CD4-positive, alpha-beta T cell treated with Interleukin-15 for 4 hours (primary cell): Measurements from ENCODE around the gene ZDBF2.
A peak's percentile ranks its signal among the peaks of the same experiment; 100 is the strongest.
"Not testable (repeated sequence)": the region's sequence is repeated elsewhere in the genome, so short reads cannot be mapped to it uniquely, and the experiment has no call there.

Experiments used
- DNase-seq: peaks from one replicate; pipeline ENCODE4 v3.0.0-alpha.2; 2020; ENCODE audit warnings: low spot score

The ZDBF2 gene

DNA sequence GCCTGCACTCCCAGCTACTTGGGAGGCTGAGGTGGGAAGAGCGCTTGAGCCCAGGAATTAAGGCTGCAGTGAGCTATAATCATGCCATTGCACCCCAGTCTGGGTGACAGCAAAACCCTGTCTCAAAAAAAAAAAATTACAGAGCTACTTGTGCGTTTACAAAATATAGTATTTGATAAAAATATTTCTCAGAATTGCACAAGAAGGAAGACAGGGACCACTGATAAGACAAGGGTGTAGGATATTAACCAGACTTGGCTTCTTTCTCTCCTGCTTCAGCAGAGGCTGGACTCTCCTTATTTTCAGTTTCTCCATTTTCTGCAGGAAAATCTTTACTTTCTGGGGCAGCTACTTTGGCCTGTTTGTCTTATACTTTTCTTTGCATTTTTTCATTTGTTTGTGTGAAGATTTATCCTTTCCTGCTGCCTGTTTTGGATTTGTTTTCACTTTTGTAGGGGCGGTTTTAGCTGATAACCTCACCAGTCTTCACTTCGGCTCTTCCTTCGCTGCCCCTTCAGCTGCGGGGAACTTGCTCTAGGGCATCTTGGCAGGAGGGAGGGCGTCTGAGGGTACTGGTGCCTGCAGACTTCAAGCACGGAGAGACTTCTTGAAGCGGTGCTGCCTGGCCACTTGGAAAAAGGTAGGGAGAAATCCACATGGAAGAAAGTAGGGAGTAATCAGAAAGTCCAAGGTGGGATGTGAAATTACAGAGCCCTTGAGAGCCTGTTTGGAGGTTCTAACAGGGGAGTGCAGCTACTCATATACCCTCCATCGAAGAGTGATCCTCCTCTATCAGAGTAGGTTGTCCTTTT lies 14.9 kb upstream of the ZDBF2 start:
- no peak for DNase-seq

DNA sequence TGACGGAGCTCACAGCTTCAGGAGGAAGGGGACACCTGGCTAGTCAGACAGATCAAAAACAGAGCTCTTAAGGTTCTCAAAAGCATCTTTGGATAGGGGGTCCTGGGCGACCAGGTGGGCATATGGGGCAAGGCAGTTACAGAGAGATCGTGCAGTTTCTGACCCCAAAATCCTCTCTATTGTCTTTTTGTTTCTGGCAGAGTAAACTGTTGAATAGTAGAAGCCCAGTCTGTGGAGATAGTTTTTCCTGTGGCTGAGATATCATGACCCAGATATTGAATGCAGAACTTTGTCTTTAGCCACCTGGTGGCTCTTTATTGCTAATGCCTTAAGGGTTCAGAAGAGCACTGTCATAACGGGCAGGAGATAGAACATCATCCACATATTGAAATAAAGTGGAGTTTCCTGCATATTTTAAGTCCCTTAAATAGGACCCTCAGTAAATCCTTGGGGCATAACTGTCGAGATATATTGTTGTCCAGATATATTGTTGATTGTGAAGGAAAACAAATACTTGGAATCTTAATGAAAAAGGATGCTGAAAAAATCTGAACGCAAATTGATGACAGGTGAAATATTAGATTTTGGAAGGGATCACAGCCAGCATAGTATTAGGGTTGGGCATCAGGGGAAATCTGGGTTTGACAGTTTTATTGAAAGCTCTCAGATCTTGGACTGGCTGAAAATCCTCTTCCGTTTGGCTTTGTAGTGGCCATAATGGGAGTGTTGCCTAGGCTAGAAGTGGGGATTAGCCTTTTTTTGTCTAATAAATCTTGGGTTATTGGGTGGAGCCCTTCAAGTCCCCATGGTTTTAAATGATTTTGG lies 14.1 kb upstream of the ZDBF2 start:
- DNase-seq, result no peak

DNA sequence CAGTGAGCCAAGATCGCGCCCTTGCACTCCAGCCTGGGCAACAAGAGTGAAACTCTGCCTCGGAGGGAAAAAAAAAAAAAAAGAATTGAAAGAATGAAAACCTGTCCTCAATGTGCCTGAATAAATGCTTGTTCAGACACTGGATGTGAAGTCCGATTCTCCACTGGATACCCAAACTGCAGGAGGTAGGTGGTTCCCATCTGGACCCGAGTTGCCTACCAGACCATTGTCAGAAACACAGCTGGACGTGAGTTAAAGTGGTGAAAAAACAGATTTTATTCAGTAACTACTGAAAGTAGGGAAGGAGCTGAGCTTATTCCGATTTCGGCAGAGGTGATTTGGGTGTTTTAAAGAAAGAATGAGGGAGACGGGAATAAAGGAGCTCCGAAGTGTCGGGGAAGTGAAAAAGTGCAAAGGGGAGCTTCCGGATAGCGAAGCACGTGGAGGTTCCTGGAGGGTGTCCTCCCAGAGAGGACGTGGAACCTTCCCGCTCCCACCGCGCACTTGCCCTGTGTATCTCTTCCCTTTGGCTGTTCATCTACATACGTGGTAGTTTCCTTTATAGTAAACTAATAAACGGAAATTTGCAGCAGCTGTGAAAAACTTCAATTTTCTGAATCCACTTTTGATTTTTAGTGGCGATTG lies 10.4 kb upstream of the ZDBF2 start:
- DNase-seq, result no peak

DNA sequence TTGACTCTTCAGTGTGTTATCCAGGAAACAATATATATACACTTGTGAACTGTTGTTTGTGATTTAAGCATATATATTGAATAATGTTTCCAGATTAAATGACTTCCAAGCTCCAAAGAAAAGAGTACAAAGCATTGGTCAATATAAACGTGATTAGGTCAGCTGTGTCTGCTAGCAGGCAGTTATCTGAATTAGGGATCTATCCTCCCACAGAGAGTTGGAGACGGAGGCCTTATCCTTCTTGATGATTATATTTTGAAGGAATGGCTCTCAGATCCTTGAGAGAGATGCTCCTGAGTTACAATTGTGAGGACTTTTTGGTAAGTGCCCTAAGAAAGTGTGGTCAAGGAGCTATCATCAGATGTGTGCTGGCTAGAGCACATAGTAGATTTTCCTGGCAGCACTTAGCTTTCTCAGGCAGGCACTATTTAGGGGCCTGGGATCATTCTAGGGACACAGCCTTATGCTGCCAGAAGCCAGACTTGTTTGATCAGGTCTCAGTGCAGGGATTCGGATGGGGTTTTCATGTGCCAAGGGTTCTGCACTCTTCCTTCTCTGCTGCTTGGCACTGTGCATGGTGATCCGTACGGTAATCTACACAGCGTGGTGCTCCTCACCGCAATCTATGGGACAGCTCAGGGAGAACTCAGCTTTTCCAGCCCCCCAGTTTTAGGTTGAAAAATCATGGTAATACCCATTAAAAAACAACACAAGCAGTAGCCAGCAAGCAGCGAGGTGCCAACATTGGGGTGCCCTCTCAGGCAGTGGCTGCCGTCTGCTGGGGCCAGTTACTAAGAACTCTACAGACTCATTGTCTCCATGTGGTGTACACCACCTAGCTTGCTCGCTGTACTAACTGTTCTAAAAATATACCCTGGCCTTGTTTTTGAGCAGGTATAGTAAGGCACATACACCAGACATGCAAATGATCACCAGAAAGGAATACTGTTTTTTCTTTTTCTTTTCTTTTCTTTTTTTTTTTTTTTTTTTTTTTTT lies 8.0 kb upstream of the ZDBF2 start:
- no peak for DNase-seq

DNA sequence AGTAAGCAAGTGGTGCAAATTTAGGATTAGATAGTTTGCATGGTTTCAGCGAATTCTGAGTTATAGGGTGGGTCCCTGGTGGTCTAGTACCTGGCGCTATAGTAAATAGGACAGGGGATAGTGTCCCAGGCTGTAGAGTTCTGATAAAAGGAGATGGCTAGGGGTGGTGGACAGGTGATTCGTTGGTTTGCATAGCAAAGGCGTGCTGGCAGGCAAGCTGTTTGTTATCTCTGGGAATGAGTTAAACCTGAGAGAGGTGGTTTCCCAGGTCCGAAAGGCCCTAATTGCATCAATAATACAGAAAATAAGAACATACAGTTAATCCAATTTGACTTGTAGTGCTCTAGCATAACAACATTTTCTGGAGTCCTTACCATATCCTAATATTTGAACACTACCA lies 6.9 kb upstream of the ZDBF2 start:
- DNase-seq, result no peak

DNA sequence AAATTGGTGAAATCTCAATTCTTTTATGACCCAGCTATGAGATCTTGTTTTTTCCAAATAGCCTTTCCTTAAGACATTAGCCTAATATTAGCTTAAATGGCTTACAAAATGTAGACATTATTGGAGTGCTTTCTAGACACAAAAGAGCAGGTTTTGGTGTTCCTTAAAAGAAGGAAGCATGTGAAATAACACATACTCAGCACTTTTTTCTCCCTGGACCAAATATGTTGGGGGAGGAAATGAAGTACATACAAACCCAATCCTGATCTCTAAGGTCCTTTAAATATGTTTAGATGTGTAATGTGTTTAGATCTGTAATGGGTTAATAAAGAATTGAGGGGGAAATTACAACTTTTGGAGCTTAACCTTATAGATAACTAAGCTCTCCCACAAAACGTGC lies 3.4 kb upstream of the ZDBF2 start:
- no peak for DNase-seq

DNA sequence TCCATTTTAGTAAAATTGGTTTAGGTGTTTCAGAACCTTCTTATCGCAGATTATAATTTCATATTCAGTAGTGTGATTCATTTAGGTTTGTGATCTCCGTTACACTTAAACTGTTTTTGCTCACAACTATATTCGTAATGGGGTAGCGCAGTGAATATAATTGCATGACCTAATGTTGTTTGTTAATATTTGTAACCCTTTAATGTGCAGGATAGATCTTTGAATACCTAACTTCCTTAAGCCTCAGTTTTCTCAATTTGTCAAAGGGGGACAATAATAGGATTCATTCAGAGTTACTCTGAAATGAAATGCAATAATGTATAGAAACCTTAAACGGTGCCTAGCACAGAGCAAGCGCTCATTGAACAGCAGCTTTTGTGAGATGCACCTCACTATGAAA lies 558 bp upstream of the ZDBF2 start:
- no peak for DNase-seq

DNA sequence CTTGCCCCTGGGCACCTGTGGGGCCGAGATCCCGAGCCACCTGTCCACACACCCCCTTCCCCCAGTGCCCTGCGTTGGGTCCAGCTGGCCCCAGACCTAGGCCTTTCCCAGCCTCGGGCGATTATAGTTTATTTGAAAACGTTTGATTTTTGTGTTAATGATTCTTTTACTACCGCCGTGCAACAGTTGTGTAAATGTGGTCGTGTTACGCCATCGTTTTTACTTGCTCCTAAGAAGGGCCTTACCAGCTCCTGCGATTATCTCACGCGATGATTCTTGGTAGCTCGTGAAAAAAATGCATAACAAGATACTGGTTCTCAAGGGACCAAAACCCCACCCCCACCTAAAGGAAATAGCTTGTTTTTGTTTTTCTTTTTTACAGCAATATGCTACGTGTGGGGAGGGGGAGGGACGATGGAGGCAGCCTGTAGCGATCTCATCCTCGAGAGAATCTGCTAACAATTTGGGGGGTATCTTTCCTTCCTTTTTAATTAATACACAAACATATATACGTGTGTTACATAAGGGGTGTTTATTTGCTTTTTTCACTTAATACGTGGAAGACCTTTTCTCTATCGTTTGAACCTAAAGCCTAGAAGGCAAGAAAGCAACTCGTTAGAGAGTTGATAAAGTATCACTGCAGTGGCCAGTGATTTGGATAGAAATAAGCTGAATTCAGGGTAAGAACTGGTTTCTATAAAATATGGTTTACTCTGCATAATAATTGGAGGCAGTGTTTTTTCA lies 1.0 kb downstream of the ZDBF2 start:
- DNase-seq, result peak; percentile 10

DNA sequence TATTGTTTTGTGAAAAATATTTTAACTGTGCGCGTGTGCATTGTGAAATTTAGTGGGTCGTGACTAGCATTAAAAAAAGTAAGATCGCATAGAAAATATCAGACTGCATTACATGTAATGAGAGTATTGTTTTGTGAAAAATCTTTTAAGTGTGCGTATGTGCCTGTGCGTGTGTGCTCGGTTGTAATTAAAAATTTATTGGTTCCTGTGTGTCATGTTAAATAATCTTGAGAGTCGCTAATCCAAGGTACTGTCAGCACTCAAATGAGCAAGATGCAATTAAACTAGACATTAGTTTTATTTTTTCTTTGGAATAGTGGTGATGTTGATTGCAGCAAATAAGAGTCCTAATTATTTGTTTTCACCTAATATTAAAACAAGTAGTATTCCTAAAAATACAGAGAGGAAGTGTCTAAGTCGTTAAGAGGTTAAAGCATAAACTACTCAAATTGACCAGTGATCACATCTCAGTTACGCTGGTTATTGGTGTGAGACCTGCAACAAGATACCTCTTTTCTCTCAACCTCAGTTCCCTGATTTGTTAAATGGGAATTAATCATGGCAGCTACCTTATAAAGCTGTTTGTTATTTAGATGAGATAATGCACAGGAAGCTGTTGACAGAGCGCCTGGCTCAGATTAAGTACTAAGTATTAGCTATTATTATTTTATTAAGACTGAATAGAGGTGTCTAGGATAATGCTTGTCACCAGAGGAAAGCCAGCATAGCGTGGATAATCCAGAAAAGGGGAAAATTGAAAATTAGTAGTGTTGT lies 1.9 kb downstream of the ZDBF2 start:
- DNase-seq, result no peak

DNA sequence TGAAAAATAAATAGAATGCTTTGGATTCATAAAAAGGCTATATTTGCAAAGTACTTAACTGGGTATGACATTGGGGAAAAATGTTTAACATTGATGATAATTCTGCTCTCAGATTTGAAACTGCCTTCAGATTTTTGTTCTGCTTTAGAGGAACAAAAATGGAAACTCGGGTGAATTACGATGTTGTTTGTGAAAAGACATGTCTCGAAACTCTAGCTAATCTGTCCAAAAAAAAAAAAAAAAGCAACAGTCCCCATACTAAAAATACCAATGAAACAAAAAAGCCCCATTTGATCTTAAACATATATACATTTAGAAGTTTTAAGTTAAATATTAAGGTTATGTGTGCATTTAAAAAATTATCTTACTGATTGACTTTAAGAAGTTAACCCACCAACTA lies 3.0 kb downstream of the ZDBF2 start:
- DNase-seq, result no peak

DNA sequence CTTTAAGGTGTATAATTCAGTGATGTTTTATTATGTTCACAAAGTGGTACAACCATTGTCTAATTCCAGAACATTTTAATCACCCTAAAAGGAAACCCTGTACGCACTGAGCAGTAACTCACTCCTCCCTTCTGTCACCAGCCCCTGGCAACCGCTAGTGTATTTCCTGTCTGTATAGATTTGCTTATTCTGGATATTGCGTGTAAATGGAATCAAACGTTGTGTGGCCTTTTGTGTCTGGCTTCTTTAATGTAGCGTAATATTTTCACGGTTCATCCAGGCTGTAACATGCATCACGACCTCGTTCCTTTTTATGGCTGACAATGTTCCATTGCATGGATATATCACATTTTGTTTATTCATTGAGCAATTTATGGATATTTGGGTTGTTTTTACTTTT lies 8.3 kb downstream of the ZDBF2 start:
- DNase-seq, result no peak

DNA sequence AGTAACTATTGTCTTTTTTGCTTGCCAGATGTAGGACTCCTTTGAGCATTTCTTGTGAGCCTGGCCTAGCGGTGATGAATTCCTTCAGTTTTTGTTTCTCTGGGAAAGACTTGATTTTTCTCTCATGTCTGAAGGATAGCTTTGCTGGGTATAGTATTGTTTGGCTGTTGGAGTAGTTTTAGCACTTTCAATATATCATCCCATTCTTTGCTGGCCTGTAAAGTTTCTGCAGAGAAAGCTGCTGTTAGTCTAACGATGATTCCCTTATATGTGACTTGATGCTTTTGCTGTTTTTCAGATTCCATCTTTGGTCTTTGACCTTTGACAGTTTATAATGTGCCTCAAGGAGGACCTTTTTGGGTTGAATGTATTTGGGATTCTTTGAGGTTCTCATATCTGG lies 12.7 kb downstream of the ZDBF2 start:
- no peak for DNase-seq

DNA sequence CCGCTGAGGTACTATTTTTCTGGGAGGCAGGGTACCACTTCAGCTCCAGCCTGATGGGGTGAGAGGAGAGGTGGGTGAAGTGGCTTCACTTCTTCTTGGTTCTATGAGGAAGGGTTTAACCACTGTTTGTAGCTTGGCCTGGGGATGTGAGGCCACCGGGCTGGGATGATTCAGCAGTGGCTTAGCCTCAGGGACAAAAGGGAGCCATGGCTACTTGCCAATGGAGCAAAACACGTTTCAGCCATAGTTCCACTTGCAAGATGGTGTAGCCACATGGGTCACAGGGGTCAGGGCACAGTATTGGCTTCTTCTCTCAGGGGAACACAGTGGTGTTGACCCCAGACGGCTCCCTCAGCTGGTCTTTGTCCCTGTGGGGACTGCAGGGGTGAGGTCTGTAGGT lies 14.9 kb downstream of the ZDBF2 start:
- DNase-seq, result no peak

DNA sequence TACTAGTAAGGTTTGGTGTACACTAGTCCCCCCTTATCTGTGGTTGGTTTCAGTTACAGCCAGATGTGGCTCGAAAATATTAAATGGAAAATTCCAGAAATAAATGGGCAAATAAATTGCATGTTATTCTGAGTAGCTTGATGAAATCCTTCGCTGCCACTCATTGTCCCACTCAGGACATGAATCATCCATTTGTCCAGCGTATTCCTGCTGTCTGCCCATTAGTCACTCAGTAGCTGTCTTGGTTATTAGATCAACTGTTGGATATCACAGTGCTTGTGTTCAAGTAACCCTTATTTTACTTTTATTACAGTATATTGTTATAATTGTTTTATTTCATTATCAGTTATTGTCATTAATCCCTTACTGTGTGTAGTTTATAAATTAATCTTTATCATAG lies 21.7 kb downstream of the ZDBF2 start:
- DNase-seq, result no peak

DNA sequence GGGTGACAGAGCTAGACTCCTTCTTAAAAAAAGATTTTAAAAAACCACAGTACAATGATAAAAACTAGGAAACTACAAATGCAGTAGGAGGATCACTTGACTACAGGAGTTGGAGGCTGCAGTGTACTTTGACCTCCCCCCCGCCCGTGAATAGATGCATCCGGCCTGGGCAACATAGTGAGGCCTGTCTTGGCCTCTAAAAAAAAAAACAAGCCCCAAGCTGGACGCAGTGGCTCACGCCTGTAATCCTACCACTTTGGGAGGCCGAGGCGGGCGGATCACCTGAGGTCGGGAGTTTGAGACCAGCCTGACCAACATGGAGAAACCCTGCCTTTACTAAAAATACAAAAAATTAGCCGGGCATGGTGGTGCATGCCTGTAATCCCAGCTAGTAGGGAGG lies 25.1 kb downstream of the ZDBF2 start:
- DNase-seq, result not testable (repeated sequence)

DNA sequence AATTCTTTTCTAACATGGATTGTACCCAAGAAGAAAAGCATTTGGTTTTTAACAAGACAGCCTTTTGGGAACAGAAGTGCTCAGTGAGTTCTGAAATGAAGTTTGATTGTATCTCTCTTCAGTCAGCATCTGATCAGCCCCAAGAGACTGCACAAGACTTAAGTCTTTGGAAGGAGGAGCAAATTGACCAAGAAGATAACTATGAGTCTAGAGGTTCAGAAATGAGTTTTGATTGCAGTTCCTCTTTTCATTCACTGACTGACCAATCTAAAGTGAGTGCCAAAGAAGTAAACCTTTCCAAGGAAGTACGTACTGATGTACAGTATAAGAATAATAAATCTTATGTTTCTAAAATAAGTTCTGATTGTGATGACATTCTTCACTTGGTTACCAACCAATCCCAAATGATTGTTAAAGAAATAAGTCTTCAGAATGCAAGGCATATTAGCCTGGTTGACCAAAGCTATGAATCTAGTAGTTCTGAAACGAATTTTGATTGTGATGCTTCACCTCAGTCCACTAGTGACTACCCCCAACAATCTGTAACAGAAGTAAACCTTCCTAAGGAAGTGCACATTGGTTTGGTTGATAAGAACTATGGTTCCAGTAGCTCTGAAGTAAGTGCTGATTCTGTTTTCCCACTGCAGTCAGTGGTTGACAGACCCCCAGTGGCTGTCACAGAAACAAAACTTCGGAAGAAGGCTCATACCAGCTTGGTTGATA lies 31.2 kb downstream of the ZDBF2 start:
- DNase-seq, result no peak

DNA sequence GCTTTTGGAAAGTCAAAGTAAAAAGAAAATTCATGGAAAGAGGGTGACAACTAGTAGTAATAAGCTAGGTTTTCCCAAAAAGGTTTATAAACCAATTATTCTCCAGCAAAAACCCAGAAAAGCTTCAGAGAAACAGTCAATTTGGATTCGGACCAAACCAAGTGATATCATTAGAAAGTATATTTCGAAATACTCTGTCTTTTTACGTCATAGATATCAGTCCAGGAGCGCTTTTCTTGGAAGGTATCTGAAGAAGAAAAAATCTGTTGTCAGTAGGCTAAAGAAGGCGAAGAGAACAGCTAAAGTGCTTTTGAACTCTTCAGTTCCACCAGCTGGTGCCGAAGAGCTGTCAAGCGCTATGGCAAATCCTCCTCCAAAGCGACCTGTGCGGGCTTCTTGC lies 36.6 kb downstream of the ZDBF2 start:
- DNase-seq, result no peak

DNA sequence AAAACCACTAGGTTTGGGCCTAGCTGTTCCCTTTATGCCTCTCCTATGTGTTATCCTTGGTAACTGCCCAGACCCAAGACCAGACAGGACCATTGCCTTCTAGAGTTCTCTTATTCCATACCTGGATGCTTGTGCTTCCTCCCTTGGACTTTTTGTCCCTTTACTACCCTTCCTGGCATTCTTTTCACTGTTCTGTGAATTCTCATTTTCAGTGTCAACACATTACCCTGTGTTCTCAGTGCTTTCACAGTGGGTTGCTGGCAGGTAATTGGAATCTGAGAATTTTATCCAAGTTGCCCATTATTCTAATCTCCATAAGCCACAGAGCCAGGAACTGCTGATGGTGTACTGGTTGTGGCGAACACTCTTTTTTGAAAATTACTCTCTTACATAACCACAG lies 41.7 kb downstream of the ZDBF2 start:
- no peak for DNase-seq

DNA sequence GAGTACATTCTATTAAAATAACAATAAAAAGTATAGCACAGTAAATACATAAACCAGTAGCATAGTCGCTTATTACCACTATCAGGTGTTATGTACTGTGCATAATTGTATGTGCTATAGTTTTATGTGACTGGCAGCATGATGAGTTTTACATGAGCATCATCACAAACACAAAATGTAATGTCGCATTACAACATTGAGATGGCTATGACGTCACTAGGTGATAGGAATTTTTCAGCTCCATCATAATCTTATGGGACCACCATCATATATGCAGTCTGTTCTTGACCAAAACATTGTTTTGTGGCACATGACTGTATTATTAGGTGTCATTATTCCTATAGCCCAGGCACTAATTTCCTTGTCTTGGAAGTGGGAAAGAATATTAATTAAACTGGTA lies 48.6 kb downstream of the ZDBF2 start:
- no peak for DNase-seq

DNA sequence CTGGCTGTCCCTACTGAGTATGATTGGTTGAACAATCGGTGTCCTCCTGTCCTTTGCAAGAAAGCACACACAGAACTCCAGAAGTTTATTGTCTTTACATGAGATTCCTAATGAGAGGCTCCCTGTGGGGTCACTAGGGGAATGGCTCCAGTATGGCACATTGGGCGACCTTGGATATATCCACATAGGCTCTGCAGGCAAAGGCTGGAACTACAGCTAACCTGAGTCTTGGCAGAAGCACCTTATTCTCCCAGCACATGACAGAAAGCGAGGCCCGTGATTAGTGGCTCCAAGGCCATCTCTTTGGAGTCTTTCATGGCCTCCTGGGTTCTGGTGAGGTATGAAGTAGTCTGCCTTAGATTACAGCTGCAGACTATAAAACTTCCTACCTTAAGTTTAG lies 49.0 kb downstream of the ZDBF2 start:
- DNase-seq, result no peak
